GM13977 (cell line): ENCODE measurements around the gene LRCH1.

ENCODE experiments used
- DNase-seq: peaks from one replicate; pipeline ENCODE4 v3.0.0; 2012; ENCODE audit warnings: low spot score
- CTCF ChIP-seq: IDR thresholded peaks from 2 replicates; pipeline ENCODE4 v1.5.1; 2012; ENCODE audit warnings: mild to moderate bottlenecking, control low read depth; ENCODE audit not compliant: insufficient read depth; ENCODE audit errors: extremely low read depth, missing control alignments
- in situ Hi-C: fragments of 300-500 bp; cut with MboI; formaldehyde crosslinking; loops from one replicate; pipeline ENCODE4 v1.12.0; 2022; ENCODE audit warnings: low sequenced_read_pairs, low pct_unique_long_range_greater_than_20kb, mixed read lengths, inconsistent platforms; ENCODE audit not compliant: unreplicated experiment

The LRCH1 gene

DNA sequence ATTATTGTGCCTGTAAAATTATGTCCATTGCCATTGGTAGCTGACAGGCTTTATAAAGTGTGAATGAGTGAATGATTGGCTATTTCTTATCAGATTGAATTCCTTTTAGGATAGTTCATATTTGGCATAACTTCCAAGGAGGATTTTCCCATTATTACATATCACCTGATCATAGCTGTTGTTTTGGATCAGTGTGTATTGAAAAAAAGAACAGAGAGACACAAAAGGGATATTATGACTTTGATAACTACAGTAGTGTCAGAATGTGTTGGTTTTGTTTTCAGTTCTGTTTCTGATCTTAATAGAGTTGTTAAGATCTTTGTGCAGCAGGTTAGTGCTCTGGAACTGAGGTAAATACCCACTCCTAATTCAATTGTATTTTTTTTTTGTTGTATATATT lies 103.8 kb downstream of the LRCH1 start:
- peak; percentile 59 for DNase-seq
- in situ Hi-C loops: no loop called here
- no peak for TF ChIP-seq CTCF

DNA sequence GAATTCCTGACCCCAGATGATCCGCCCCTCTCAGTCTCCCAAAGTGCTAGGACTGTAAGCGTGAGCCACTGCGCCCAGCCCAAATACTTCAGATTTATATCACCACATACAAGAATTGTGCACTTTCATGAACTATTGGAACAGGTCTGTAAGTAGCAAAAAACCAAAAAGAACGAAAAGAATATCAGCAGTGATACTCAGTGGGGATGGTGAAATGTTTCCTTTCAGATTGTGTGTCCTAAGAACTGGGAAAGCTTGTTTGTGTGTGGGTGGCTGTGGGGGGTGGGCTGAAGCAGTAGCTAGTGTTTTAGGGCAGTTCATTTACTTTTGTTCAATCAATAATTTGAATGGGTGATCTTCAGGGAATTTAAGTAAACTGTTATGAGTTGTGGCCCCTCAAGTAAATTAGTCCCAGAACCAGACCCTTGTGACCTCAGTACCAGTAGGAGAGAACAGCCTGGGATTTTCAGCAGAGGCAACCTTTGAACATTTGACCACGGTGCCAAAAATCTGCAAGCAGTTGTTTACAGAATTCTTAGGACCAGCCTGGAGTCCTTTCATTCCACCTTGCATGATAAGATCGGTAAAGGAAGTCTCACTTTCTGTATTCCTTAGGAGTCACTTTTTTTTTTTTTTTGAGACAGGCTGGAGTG lies 106.6 kb downstream of the LRCH1 start:
- no peak for TF ChIP-seq CTCF
- in situ Hi-C loops: no loop called here
- DNase-seq: no peak

- in situ Hi-C loops: no loop called here
- no peak for TF ChIP-seq CTCF
- DNase-seq: no peak
Observed at GRCh38 chr13:46660416-46660815, 107.4 kb downstream of the LRCH1 start.

- in situ Hi-C loops: no loop called here
- no peak for DNase-seq
- TF ChIP-seq CTCF: no peak
Observed at GRCh38 chr13:46660857-46661256, 107.9 kb downstream of the LRCH1 start.

GRCh38 chr13:46662690-46663089 lies 109.7 kb downstream of the LRCH1 start:
- in situ Hi-C loops: no loop called here
- DNase-seq: no peak
- no peak for TF ChIP-seq CTCF

- no peak for DNase-seq
- TF ChIP-seq CTCF: no peak
- in situ Hi-C loops: no loop called here
Observed at GRCh38 chr13:46663206-46664037, 110.5 kb downstream of the LRCH1 start.
